Esophagus muscularis mucosa (tissue), 4 donors: ENCODE data around the gene TAOK1.

Experiments used
- EP300 ChIP-seq: sonication (generic); formaldehyde crosslinking; IDR thresholded peaks from one replicate; pipeline ENCODE4 v1.6.1; 2017; ENCODE audit warnings: antibody characterized with exemption
- POLR2AphosphoS5 ChIP-seq, 2 donors: sonication (generic); formaldehyde crosslinking; IDR thresholded peaks; one replicate each; pipeline ENCODE4 v1.6.1; 2017; ENCODE audit warnings: antibody characterized with exemption in 2 of 2
- TF ChIP-seq, protein P1 (sequence below), 3 experiments: fragments of 200-600 bp in 2 of 3; fragments of 450-650 bp in 1 of 3; sonication (generic) in 2 of 3; IDR thresholded peaks; one replicate each; pipeline ENCODE4 v1.5.1; 2017 to 2019; ENCODE audit warnings: antibody characterized with exemption in 3 of 3, mild to moderate bottlenecking in 2 of 3, moderate library complexity in 1 of 3

- no peak for TF ChIP-seq EP300
- TF ChIP-seq, protein P1, sequence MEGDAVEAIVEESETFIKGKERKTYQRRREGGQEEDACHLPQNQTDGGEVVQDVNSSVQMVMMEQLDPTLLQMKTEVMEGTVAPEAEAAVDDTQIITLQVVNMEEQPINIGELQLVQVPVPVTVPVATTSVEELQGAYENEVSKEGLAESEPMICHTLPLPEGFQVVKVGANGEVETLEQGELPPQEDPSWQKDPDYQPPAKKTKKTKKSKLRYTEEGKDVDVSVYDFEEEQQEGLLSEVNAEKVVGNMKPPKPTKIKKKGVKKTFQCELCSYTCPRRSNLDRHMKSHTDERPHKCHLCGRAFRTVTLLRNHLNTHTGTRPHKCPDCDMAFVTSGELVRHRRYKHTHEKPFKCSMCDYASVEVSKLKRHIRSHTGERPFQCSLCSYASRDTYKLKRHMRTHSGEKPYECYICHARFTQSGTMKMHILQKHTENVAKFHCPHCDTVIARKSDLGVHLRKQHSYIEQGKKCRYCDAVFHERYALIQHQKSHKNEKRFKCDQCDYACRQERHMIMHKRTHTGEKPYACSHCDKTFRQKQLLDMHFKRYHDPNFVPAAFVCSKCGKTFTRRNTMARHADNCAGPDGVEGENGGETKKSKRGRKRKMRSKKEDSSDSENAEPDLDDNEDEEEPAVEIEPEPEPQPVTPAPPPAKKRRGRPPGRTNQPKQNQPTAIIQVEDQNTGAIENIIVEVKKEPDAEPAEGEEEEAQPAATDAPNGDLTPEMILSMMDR (IDR thresholded peaks at IDR 0.05): no peak
- TF ChIP-seq POLR2AphosphoS5 (IDR thresholded peaks at IDR 0.05): no peak
Observed at GRCh38 chr17:29581583-29582253, 191.6 kb downstream of the TAOK1 start.
